ENCODE results near the gene SMAD4.

SMAD4 gene

DNA sequence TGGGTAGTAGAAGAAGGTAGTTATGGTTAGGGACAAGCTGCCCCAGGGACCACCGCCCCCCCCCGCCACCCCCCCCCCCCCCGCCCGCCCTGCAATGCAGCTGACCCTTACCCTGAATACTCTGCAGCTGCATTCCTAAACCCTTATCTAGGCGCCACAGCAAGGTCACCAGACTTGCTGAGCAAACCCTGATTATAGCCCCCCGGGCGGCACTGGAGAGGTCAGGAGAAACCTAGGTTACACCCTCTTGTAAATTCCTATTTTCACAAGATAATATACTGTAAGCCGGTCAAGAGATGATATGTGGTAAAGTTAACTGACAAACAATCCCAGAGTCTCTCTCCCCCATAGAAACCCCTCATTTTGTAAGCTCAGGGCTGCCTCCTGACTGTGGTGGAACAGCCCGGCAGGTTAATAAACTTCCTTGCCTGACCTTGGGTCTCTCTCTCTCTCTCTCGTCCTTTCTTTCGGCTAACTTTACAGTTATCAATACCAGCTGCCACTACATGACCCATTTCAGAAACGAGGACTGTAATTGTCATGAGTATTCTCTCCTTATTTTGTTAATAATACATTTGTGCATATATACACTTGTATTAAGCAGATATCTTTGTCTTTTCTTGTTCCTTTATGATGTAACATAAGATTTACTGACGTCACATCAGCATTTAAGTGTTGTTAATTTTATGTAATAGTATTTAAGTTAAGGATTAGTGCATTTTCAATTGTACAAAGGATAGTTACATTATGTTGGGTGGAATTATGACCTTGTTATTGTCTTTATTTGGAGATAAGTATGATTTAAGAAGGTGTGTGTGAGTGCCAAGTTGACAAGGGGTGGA lies 22.8 kb upstream of the SMAD4 start:
- Histone ChIP-seq H3K23ac (ENCODE audit: low read length) (no peak overlapping the region), H3K4ac (ENCODE audit: low read depth, low read length) (no peak overlapping the region), H2AK5ac (ENCODE audit: low read length) (no peak overlapping the region), H3K36me3 (ENCODE audit: control insufficient read depth, insufficient read depth, low read length) (no peaks in the 10 kb centered on the region), H3K79me1 (ENCODE audit: low read length) (no peaks in the 10 kb centered on the region), H3K4me3 (ENCODE audit: low read length) (no peak overlapping the region), H3K79me2 (ENCODE audit: control insufficient read depth, insufficient read depth, low read length) (no peaks in the 10 kb centered on the region), H2BK120ac (ENCODE audit: low read depth, low read length) (peak overlapping the region; percentile 68), H2BK5ac (ENCODE audit: low read length) (no peak overlapping the region), H3K4me2 (ENCODE audit: low read length) (no peak overlapping the region), H3K27me3 (ENCODE audit: insufficient read depth, low read length, poor library complexity) (no peaks in the 10 kb centered on the region), H4K5ac (ENCODE audit: low read length) (no peak overlapping the region), H2BK15ac (replicated peaks; ENCODE audit: low read depth) (no peak overlapping the region), H3K18ac (ENCODE audit: low read length) (no peak overlapping the region), H3K27ac (ENCODE audit: low read depth, low read length) (no peak overlapping the region), H3K56ac (ENCODE audit: low read length) (no peak overlapping the region), H4K8ac (ENCODE audit: low read depth, low read length) (no peak overlapping the region), H3K4me1 (ENCODE audit: control insufficient read depth, low read depth, low read length) (peaks cover 2% of the 10 kb centered on the region), H3K9ac (ENCODE audit: low read length) (no peak overlapping the region)
- peak; percentile 82 for DNase-seq
- no CpG with 5 or more reads among the region's 13 CpGs for WGBS (ENCODE audit: extremely low coverage, insufficient coverage, low lambda C conversion rate)

DNA sequence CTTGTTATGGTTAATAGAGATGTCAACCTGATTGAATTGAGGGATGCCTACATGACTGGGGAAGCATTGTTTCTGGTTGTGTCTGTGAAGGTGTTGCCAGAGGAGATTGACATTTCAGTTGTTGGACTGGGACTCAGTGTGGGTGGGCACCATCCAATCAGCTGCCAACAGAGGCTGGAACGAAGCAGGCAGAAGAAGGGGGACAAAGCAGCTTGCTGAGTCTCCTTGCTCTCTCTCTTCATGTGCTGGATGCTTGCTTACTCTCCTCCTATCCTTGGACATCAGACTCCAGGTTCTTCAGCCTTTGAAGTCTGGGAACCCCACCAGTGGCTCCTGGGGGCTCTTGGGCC lies 22.2 kb upstream of the SMAD4 start:
- H4K5ac ChIP-seq (ENCODE audit: low read length), result no peak overlapping the region
- no peak overlapping the region for H3K9ac ChIP-seq (ENCODE audit: low read length)
- H3K18ac ChIP-seq (ENCODE audit: low read length), result no peak overlapping the region
- H3K27ac ChIP-seq (ENCODE audit: low read depth, low read length), result no peak overlapping the region
- H3K79me2 ChIP-seq (ENCODE audit: control insufficient read depth, insufficient read depth, low read length), result no peaks in the 10 kb centered on the region
- DNase-seq, result no peak
- H2BK120ac ChIP-seq (ENCODE audit: low read depth, low read length), result no peak overlapping the region
- H2AK5ac ChIP-seq (ENCODE audit: low read length), result no peak overlapping the region
- WGBS (ENCODE audit: extremely low coverage, insufficient coverage, low lambda C conversion rate), result no CpG with 5 or more reads among the region's 1 CpG
- H3K23ac ChIP-seq (ENCODE audit: low read length), result no peak overlapping the region
- H3K4me3 ChIP-seq (ENCODE audit: low read length), result no peak overlapping the region
- no peak overlapping the region for H2BK15ac ChIP-seq (replicated peaks; ENCODE audit: low read depth)
- H3K4me1 ChIP-seq (ENCODE audit: control insufficient read depth, low read depth, low read length), result peaks cover 2% of the 10 kb centered on the region
- no peaks in the 10 kb centered on the region for H3K36me3 ChIP-seq (ENCODE audit: control insufficient read depth, insufficient read depth, low read length)
- no peak overlapping the region for H3K56ac ChIP-seq (ENCODE audit: low read length)
- H4K8ac ChIP-seq (ENCODE audit: low read depth, low read length), result no peak overlapping the region
- no peaks in the 10 kb centered on the region for H3K27me3 ChIP-seq (ENCODE audit: insufficient read depth, low read length, poor library complexity)
- no peak overlapping the region for H3K4ac ChIP-seq (ENCODE audit: low read depth, low read length)
- H3K4me2 ChIP-seq (ENCODE audit: low read length), result no peak overlapping the region
- H3K79me1 ChIP-seq (ENCODE audit: low read length), result no peaks in the 10 kb centered on the region
- no peak overlapping the region for H2BK5ac ChIP-seq (ENCODE audit: low read length)

DNA sequence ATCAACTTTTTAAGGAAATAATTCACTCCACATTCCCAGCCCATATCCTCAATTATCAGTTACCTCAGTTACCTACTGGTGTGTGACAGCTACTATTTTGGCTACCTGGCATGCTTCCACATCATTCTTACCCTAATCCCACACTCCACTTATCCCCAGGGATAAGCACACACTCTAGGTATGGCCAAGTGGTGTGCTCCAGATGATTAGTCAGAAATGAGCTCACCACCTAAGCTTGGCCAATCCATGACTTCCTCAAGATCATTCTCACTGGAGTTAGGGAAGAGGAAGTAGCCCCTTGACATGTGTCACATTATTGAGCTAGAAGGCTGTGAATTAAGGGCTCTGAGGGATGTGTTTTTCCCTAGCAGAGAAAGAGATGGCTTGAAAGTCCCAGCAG lies 20.9 kb upstream of the SMAD4 start:
- Histone ChIP-seq H3K27ac (ENCODE audit: low read depth, low read length) (no peak overlapping the region), H3K4me3 (ENCODE audit: low read length) (no peak overlapping the region), H3K4ac (ENCODE audit: low read depth, low read length) (no peak overlapping the region), H3K56ac (ENCODE audit: low read length) (no peak overlapping the region), H3K18ac (ENCODE audit: low read length) (no peak overlapping the region), H2BK5ac (ENCODE audit: low read length) (no peak overlapping the region), H3K4me2 (ENCODE audit: low read length) (no peak overlapping the region), H3K79me2 (ENCODE audit: control insufficient read depth, insufficient read depth, low read length) (no peaks in the 10 kb centered on the region), H2BK15ac (replicated peaks; ENCODE audit: low read depth) (no peak overlapping the region), H4K8ac (ENCODE audit: low read depth, low read length) (no peak overlapping the region), H3K9ac (ENCODE audit: low read length) (no peak overlapping the region), H3K23ac (ENCODE audit: low read length) (no peak overlapping the region), H3K36me3 (ENCODE audit: control insufficient read depth, insufficient read depth, low read length) (no peaks in the 10 kb centered on the region), H3K79me1 (ENCODE audit: low read length) (no peaks in the 10 kb centered on the region), H2BK120ac (ENCODE audit: low read depth, low read length) (no peak overlapping the region), H3K27me3 (ENCODE audit: insufficient read depth, low read length, poor library complexity) (no peaks in the 10 kb centered on the region), H3K4me1 (ENCODE audit: control insufficient read depth, low read depth, low read length) (peaks cover 2% of the 10 kb centered on the region), H4K5ac (ENCODE audit: low read length) (no peak overlapping the region), H2AK5ac (ENCODE audit: low read length) (no peak overlapping the region)
- DNase-seq, result peak; percentile 74

DNA sequence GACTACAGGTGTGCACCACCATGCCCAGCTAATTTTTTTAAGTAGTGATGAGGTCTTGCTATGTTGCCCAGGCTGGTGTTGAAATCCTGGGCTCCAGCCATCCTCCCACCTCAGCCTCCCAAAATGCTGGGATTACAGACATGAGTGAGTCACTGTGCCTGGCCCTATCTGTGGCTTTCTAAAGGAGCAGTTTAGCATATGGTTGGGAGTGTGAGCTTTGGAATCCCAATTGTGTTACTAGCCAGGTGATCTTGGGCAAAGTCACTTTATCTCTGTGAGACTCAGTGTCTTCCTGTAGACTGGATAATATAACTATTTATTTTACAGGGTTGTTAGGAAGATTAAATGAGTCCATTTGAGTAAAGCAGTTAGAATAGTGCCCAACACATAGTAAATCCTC lies 19.8 kb upstream of the SMAD4 start:
- no peak overlapping the region for H2BK15ac ChIP-seq (replicated peaks; ENCODE audit: low read depth)
- H3K27me3 ChIP-seq (ENCODE audit: insufficient read depth, low read length, poor library complexity), result no peaks in the 10 kb centered on the region
- peak; percentile 35 for DNase-seq
- H3K23ac ChIP-seq (ENCODE audit: low read length), result no peak overlapping the region
- no peak overlapping the region for H3K9ac ChIP-seq (ENCODE audit: low read length)
- H3K4me3 ChIP-seq (ENCODE audit: low read length), result no peak overlapping the region
- no peak overlapping the region for H2BK120ac ChIP-seq (ENCODE audit: low read depth, low read length)
- H3K27ac ChIP-seq (ENCODE audit: low read depth, low read length), result no peak overlapping the region
- H3K4ac ChIP-seq (ENCODE audit: low read depth, low read length), result no peak overlapping the region
- no peak overlapping the region for H3K18ac ChIP-seq (ENCODE audit: low read length)
- H4K8ac ChIP-seq (ENCODE audit: low read depth, low read length), result no peak overlapping the region
- H3K56ac ChIP-seq (ENCODE audit: low read length), result no peak overlapping the region
- H3K4me1 ChIP-seq (ENCODE audit: control insufficient read depth, low read depth, low read length), result peaks cover 2% of the 10 kb centered on the region
- H3K79me1 ChIP-seq (ENCODE audit: low read length), result no peaks in the 10 kb centered on the region
- H3K4me2 ChIP-seq (ENCODE audit: low read length), result no peak overlapping the region
- H2AK5ac ChIP-seq (ENCODE audit: low read length), result no peak overlapping the region
- H2BK5ac ChIP-seq (ENCODE audit: low read length), result no peak overlapping the region
- no peak overlapping the region for H4K5ac ChIP-seq (ENCODE audit: low read length)
- H3K36me3 ChIP-seq (ENCODE audit: control insufficient read depth, insufficient read depth, low read length), result no peaks in the 10 kb centered on the region
- H3K79me2 ChIP-seq (ENCODE audit: control insufficient read depth, insufficient read depth, low read length), result no peaks in the 10 kb centered on the region

DNA sequence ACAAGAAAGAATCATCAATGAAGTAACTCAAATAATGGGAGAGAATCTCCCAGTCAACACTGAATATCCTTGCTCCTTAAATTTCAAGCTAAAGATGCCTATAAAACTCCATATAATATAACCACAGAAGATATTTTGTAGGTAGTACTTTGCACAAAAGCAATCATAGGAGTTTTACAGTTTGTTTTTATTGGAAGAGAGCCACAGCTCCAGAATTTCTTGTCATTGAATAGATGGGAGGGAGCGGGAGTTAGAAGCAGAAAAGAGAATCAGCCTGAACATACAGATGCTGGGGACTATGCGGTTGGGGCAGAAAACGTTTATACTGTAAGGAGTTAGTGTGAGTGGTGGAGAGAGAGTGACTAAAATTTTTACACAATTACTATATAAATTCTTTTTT lies 18.3 kb upstream of the SMAD4 start:
- Histone ChIP-seq H4K8ac (ENCODE audit: low read depth, low read length) (no peak overlapping the region), H3K4ac (ENCODE audit: low read depth, low read length) (no peak overlapping the region), H3K36me3 (ENCODE audit: control insufficient read depth, insufficient read depth, low read length) (no peaks in the 10 kb centered on the region), H3K79me1 (ENCODE audit: low read length) (no peaks in the 10 kb centered on the region), H3K4me2 (ENCODE audit: low read length) (no peak overlapping the region), H3K27me3 (ENCODE audit: insufficient read depth, low read length, poor library complexity) (no peaks in the 10 kb centered on the region), H3K4me3 (ENCODE audit: low read length) (no peak overlapping the region), H3K56ac (ENCODE audit: low read length) (no peak overlapping the region), H2AK5ac (ENCODE audit: low read length) (no peak overlapping the region), H2BK120ac (ENCODE audit: low read depth, low read length) (no peak overlapping the region), H3K27ac (ENCODE audit: low read depth, low read length) (no peak overlapping the region), H4K5ac (ENCODE audit: low read length) (no peak overlapping the region), H3K23ac (ENCODE audit: low read length) (no peak overlapping the region), H3K4me1 (ENCODE audit: control insufficient read depth, low read depth, low read length) (peaks cover under 1% of the 10 kb centered on the region), H2BK5ac (ENCODE audit: low read length) (no peak overlapping the region), H3K79me2 (ENCODE audit: control insufficient read depth, insufficient read depth, low read length) (no peaks in the 10 kb centered on the region), H3K18ac (ENCODE audit: low read length) (no peak overlapping the region), H3K9ac (ENCODE audit: low read length) (no peak overlapping the region), H2BK15ac (replicated peaks; ENCODE audit: low read depth) (no peak overlapping the region)
- no peak for DNase-seq
- WGBS (ENCODE audit: extremely low coverage, insufficient coverage, low lambda C conversion rate), result no CpG with 5 or more reads among the region's 3 CpGs

DNA sequence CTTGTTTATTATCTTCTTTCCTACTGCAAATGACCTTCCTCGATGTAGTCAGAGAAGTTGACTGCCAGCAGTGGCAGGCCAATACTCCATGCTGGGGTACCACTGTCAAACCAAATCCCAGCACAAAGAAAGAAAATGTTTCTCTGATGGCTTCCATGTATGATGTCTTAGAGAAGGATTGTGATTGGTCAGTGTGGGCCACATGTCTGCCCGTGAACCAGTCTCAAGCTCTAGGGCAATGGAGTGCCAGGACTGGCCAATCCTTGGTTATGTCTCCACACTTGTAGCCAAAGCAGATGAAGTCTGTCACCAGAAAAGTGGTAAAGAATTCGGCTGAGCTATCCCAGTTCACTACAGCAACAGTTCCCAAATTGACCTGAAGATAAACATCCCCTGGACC lies 17.6 kb upstream of the SMAD4 start:
- H3K27me3 ChIP-seq (ENCODE audit: insufficient read depth, low read length, poor library complexity), result no peaks in the 10 kb centered on the region
- no peak overlapping the region for H2AK5ac ChIP-seq (ENCODE audit: low read length)
- H4K8ac ChIP-seq (ENCODE audit: low read depth, low read length), result no peak overlapping the region
- no peak overlapping the region for H3K4me2 ChIP-seq (ENCODE audit: low read length)
- no peak for DNase-seq
- no peak overlapping the region for H3K23ac ChIP-seq (ENCODE audit: low read length)
- no peaks in the 10 kb centered on the region for H3K79me1 ChIP-seq (ENCODE audit: low read length)
- no peaks in the 10 kb centered on the region for H3K4me1 ChIP-seq (ENCODE audit: control insufficient read depth, low read depth, low read length)
- no peak overlapping the region for H3K4me3 ChIP-seq (ENCODE audit: low read length)
- H3K36me3 ChIP-seq (ENCODE audit: control insufficient read depth, insufficient read depth, low read length), result no peaks in the 10 kb centered on the region
- H3K79me2 ChIP-seq (ENCODE audit: control insufficient read depth, insufficient read depth, low read length), result no peaks in the 10 kb centered on the region
- no peak overlapping the region for H3K56ac ChIP-seq (ENCODE audit: low read length)
- H2BK120ac ChIP-seq (ENCODE audit: low read depth, low read length), result no peak overlapping the region
- H3K9ac ChIP-seq (ENCODE audit: low read length), result no peak overlapping the region
- H2BK5ac ChIP-seq (ENCODE audit: low read length), result no peak overlapping the region
- WGBS (ENCODE audit: extremely low coverage, insufficient coverage, low lambda C conversion rate), result no CpG with 5 or more reads among the region's 3 CpGs
- H2BK15ac ChIP-seq (replicated peaks; ENCODE audit: low read depth), result no peak overlapping the region
- H3K4ac ChIP-seq (ENCODE audit: low read depth, low read length), result no peak overlapping the region
- no peak overlapping the region for H3K27ac ChIP-seq (ENCODE audit: low read depth, low read length)
- no peak overlapping the region for H4K5ac ChIP-seq (ENCODE audit: low read length)
- H3K18ac ChIP-seq (ENCODE audit: low read length), result no peak overlapping the region

Data from mesendoderm (in vitro differentiated cells).